Measurements from ENCODE around the gene LDLRAD4. TPM values are rescaled to one million over a fixed set of nuclear protein-coding genes. Genes with fewer than 3 reads are reported as not detected.

Gene LDLRAD4
- total and polyA plus RNA-seq, 2 donors (not counting 1 experiment from before 2014, with no cell fraction given) = 13.9 to 35.7 TPM

DNA sequence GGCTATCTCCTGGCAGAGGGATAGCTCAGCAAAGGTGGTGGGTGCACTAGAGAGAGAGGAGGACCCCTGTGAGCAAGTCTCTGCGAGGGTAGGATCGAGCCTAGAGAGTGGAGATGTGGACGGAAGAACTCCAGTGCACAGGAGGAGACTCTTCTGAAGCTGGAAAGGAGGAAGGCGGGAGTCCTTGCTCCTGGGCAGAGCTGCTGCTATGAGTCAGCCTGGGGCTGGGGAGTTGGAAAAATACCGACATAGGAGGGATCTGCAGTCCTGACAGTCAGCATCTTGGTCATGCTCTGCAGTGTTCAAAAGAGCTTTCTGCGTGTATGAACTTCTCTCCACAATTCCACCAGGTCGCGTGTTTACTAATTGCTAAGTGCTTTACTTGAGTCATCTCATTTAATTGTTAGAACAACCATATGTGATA lies 233.8 kb downstream of the LDLRAD4 start:
- Mint-ChIP-seq H3K9me3 (ENCODE audit: insufficient read depth) (no peaks in the 10 kb centered on the region), H3K4me3 (no peak overlapping the region), H3K27ac (no peak overlapping the region), H3K4me1 (peaks cover 25% of the 10 kb centered on the region), H3K27me3 (peaks cover 34% of the 10 kb centered on the region)
- CTCF ChIA-PET = no interaction called here
- Histone ChIP-seq H2AFZ (ENCODE audit: insufficient read depth, low read depth, low read length, poor library complexity, severe bottlenecking) (no peak overlapping the region), H3K4me3 (ENCODE audit: control extremely low read depth in 1 of 5, extremely low read depth in 1 of 5, insufficient read depth in 1 of 5, low read depth in 2 of 5, low read length in 4 of 5) (no peak overlapping the region), H3K27ac (ENCODE audit: low read length in 2 of 2) (no peak overlapping the region), H3K79me2 (ENCODE audit: control insufficient read depth, insufficient read depth, low read length) (no peaks in the 10 kb centered on the region), H4K20me1 (ENCODE audit: control insufficient read depth, insufficient read depth, low read length, poor library complexity, severe bottlenecking) (no peaks in the 10 kb centered on the region), H3K4me2 (replicated peaks; ENCODE audit: low read depth, low read length, poor library complexity, severe bottlenecking) (no peak overlapping the region), H3K36me3 (replicated peaks in 1 of 2; ENCODE audit: control extremely low read depth in 1 of 2, control insufficient read depth in 1 of 2, extremely low read depth in 1 of 2, insufficient read depth in 2 of 2, low read length in 1 of 2) (no peaks in the 10 kb centered on the region), H3K27me3 (replicated peaks in 1 of 4; ENCODE audit: control extremely low read depth in 1 of 4, control insufficient read depth in 3 of 4, insufficient read depth in 4 of 4, low read length in 3 of 4) (peaks cover 0 to 14% (median 4%) of the 10 kb centered on the region in 4 experiments), H3K9me3 (ENCODE audit: control extremely low read depth in 1 of 3, control insufficient read depth in 2 of 3, insufficient read depth in 1 of 3, low read length in 2 of 3) (no peaks in the 10 kb centered on the region), H3K9ac (ENCODE audit: low read length) (no peak overlapping the region), H3K4me1 (ENCODE audit: control insufficient read depth in 2 of 2, insufficient read depth in 2 of 2, low read length in 2 of 2) (peaks cover 14 to 18% of the 10 kb centered on the region in 2 donors)
- no peak for DNase-seq
- 87% methylated on average over 5 of the region's 8 CpGs for WGBS (ENCODE audit: insufficient coverage)
- intact Hi-C loops (cut with micrococcal nuclease) = no loop called here
- POLR2A ChIA-PET = no interaction called here
- no peak for ATAC-seq (ENCODE audit: low read depth)
- TF ChIP-seq, protein P1, sequence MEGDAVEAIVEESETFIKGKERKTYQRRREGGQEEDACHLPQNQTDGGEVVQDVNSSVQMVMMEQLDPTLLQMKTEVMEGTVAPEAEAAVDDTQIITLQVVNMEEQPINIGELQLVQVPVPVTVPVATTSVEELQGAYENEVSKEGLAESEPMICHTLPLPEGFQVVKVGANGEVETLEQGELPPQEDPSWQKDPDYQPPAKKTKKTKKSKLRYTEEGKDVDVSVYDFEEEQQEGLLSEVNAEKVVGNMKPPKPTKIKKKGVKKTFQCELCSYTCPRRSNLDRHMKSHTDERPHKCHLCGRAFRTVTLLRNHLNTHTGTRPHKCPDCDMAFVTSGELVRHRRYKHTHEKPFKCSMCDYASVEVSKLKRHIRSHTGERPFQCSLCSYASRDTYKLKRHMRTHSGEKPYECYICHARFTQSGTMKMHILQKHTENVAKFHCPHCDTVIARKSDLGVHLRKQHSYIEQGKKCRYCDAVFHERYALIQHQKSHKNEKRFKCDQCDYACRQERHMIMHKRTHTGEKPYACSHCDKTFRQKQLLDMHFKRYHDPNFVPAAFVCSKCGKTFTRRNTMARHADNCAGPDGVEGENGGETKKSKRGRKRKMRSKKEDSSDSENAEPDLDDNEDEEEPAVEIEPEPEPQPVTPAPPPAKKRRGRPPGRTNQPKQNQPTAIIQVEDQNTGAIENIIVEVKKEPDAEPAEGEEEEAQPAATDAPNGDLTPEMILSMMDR (IDR thresholded peaks at IDR 0.05) = no peak
- TF ChIP-seq EZH2 (IDR thresholded peaks at IDR 0.05; ENCODE audit: borderline replicate concordance, insufficient read depth, low read depth, low read length, poor library complexity, severe bottlenecking) = no peak

DNA sequence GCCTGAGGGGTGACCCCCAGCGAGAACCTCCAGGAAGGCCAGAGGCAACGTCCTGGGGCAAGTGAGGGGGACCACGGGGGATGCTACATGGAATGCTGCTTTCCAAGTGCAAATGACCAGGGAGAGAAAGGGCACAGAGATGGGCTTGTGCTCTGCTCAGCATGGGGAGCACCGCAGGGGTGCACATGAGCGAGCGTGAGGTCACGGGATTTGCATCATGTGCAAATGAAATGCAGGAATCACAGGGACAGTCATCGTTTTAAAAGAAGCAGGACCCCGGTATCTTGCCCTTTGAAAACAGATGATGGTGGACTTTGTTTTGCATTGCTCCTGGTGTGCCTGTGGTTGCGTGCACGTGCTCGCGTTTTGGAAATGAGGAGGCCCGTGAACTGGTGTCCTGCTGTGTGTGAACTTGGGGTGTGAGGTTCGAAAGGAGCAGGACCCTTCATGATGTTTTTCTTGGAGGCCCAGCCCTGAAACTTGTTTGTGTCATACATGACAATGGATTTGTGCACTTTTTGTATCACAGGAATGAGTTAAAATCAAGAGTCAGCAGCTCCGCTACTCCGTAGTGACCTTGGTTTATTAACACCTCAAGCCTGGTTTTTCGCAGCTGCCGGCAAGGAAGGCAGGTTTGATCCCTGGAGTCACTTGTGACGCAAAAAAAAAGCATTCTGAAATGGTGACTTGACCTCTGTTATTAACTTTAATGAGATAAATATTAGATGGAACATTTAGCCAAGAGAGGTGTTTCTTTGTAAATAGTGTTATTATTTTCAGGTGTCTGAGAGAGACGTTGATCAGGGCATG lies 234.5 kb downstream of the LDLRAD4 start:
- no peak overlapping the region for H3K9ac ChIP-seq (ENCODE audit: low read length)
- Mint-ChIP-seq H3K4me3 (no peak overlapping the region), H3K9me3 (ENCODE audit: insufficient read depth) (no peaks in the 10 kb centered on the region), H3K27ac (no peak overlapping the region), H3K27me3 (peaks cover 33% of the 10 kb centered on the region), H3K4me1 (peaks cover 21% of the 10 kb centered on the region)
- peaks cover 0 to 18% (median 5%) of the 10 kb centered on the region in 4 experiments for H3K27me3 ChIP-seq (replicated peaks in 1 of 4; ENCODE audit: control extremely low read depth in 1 of 4, control insufficient read depth in 3 of 4, insufficient read depth in 4 of 4, low read length in 3 of 4)
- H2AFZ ChIP-seq (ENCODE audit: insufficient read depth, low read depth, low read length, poor library complexity, severe bottlenecking) = no peak overlapping the region
- 85% methylated on average over 19 of the region's 21 CpGs for WGBS (ENCODE audit: insufficient coverage)
- intact Hi-C loops (cut with micrococcal nuclease) = no loop called here
- TF ChIP-seq, protein P1 (IDR thresholded peaks at IDR 0.05) = no peak
- TF ChIP-seq EZH2 (IDR thresholded peaks at IDR 0.05; ENCODE audit: borderline replicate concordance, insufficient read depth, low read depth, low read length, poor library complexity, severe bottlenecking) = no peak
- no peak overlapping the region for H3K27ac ChIP-seq (ENCODE audit: low read length in 2 of 2)
- H4K20me1 ChIP-seq (ENCODE audit: control insufficient read depth, insufficient read depth, low read length, poor library complexity, severe bottlenecking) = no peaks in the 10 kb centered on the region
- DNase-seq (no peak), ATAC-seq (ENCODE audit: low read depth) (no peak)
- no peak overlapping the region for H3K4me2 ChIP-seq (replicated peaks; ENCODE audit: low read depth, low read length, poor library complexity, severe bottlenecking)
- H3K9me3 ChIP-seq (ENCODE audit: control extremely low read depth in 1 of 3, control insufficient read depth in 2 of 3, insufficient read depth in 1 of 3, low read length in 2 of 3) = peaks cover 0 to 3% (median 0%) of the 10 kb centered on the region in 3 donors
- H3K4me1 ChIP-seq (ENCODE audit: control insufficient read depth in 2 of 2, insufficient read depth in 2 of 2, low read length in 2 of 2) = peaks cover 8 to 11% of the 10 kb centered on the region in 2 donors
- H3K79me2 ChIP-seq (ENCODE audit: control insufficient read depth, insufficient read depth, low read length) = no peaks in the 10 kb centered on the region
- ChIA-PET POLR2A (no interaction called here), CTCF (no interaction called here)
- no peak overlapping the region for H3K4me3 ChIP-seq (ENCODE audit: control extremely low read depth in 1 of 5, extremely low read depth in 1 of 5, insufficient read depth in 1 of 5, low read depth in 2 of 5, low read length in 4 of 5)
- H3K36me3 ChIP-seq (replicated peaks in 1 of 2; ENCODE audit: control extremely low read depth in 1 of 2, control insufficient read depth in 1 of 2, extremely low read depth in 1 of 2, insufficient read depth in 2 of 2, low read length in 1 of 2) = no peaks in the 10 kb centered on the region
